NB4 (cell line): ENCODE measurements around the gene DTNB.

Experiments
- DNase-seq: peaks from one replicate; pipeline ENCODE4 v3.0.0; 2010; ENCODE audit warnings: low read depth
- H3K4me3 ChIP-seq: one replicate; pipeline ENCODE4 v1.5.1; 2011; ENCODE audit warnings: mild to moderate bottlenecking, low read depth, low read length, moderate library complexity
- CTCF ChIP-seq: IDR thresholded peaks from one replicate; pipeline ENCODE4 v1.5.1; 2012; ENCODE audit warnings: low read depth, low read length
- MAX ChIP-seq: IDR thresholded peaks from 2 replicates; pipeline ENCODE4 v1.6.1; 2011; ENCODE audit warnings: low read depth, low read length
- MYC ChIP-seq: IDR thresholded peaks from 2 replicates; pipeline ENCODE4 v1.6.1; 2011; ENCODE audit warnings: low read depth, low read length
- POLR2A ChIP-seq: IDR thresholded peaks from 2 replicates; pipeline ENCODE4 v1.6.1; 2011; ENCODE audit warnings: mild to moderate bottlenecking; ENCODE audit not compliant: insufficient read length; ENCODE audit errors: extremely low read depth

Gene DTNB

GRCh38 chr2:25347205-25347815 is 326.1 kb downstream of the DTNB start:
- no peak for TF ChIP-seq CTCF
- TF ChIP-seq MAX: no peak
- no peak for TF ChIP-seq POLR2A
- TF ChIP-seq MYC: no peak
- no peak for DNase-seq

GRCh38 chr2:25343187-25343825 is 330.1 kb downstream of the DTNB start:
- no peak for TF ChIP-seq MAX
- TF ChIP-seq CTCF: no peak
- no peak for TF ChIP-seq MYC
- no peak for TF ChIP-seq POLR2A

More at GRCh38 chr2:25347205-25347815, 326.1 kb downstream of the DTNB start:
- H3K4me3 ChIP-seq: no peak overlapping the region

GRCh38 chr2:25342372-25343186 is 330.8 kb downstream of the DTNB start:
- TF ChIP-seq CTCF (peak; percentile 86), MAX (peak; percentile 36; the same call in 1 of the 2 replicates), MYC (no peak), POLR2A (no peak)
- DNase-seq: peak; percentile 91
- H3K4me3 ChIP-seq: peak overlapping the region; percentile 32

More at GRCh38 chr2:25343187-25343825, 330.1 kb downstream of the DTNB start:
- H3K4me3 ChIP-seq: no peak overlapping the region
- DNase-seq: no peak

GRCh38 chr2:25341753-25342371 is 331.5 kb downstream of the DTNB start, which contains the start of gene DNMT3A:
DNMT3A (minus strand) TSS chr2:25341925; CDS start chr2:25313984, 27,941 bp downstream.
- peak; percentile 80 for DNase-seq
- no peak for TF ChIP-seq CTCF
- TF ChIP-seq MYC: no peak
- no peak for TF ChIP-seq MAX
- no peak for TF ChIP-seq POLR2A
- H3K4me3 ChIP-seq: peak within 1 kb of the TSS; percentile 32

GRCh38 chr2:25341011-25341727 is 332.2 kb downstream of the DTNB start:
- peak; percentile 61 for DNase-seq
- TF ChIP-seq POLR2A (no peak), CTCF (no peak), MAX (no peak), MYC (no peak)
- no peak overlapping the region for H3K4me3 ChIP-seq
